ENCODE measurements around the gene ZC3H15.
"Not testable (repeated sequence)": the region's sequence is repeated elsewhere in the genome, so short reads cannot be mapped to it uniquely, and the experiment has no call there.

Gene ZC3H15

DNA sequence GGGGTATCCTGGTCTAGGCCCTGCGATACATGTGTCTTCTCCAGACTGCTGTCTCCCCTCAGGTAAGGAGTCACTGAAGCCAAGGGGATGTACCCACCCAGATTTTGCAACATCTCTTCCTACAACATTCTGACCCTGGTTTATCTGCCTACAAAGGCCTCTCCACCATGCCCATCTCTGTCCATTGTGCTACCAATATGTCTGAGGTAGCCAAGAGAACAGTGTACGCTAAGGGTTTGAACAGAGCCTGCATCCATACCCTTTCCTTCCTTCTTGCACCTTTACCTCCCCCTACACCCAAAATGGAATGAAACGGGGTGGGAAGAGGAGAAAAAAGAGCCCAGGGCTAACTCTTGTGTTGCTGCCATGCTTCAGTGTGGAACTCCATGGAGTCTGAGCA is 11.9 kb downstream of the ZC3H15 start:
- no peak for DNase-seq

DNA sequence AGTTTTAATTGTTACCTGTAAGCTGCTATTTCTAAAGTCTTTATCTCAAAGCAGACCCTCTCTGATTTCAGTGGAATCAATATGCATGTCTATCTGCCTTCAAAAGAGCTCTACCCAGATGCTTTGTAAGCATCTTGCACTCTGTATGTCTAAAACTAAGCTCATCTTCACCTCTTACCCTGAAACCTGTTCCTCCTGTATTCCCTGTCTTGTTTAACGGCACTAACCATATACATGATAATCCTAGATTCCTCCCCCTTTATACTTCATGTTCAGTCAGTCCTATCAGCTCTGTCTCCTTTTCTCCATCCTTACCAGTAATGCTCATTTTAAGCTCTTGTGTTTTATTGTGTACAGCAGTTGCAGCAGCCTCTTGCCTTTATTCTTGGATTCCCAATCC is 12.8 kb downstream of the ZC3H15 start:
- no peak for DNase-seq

DNA sequence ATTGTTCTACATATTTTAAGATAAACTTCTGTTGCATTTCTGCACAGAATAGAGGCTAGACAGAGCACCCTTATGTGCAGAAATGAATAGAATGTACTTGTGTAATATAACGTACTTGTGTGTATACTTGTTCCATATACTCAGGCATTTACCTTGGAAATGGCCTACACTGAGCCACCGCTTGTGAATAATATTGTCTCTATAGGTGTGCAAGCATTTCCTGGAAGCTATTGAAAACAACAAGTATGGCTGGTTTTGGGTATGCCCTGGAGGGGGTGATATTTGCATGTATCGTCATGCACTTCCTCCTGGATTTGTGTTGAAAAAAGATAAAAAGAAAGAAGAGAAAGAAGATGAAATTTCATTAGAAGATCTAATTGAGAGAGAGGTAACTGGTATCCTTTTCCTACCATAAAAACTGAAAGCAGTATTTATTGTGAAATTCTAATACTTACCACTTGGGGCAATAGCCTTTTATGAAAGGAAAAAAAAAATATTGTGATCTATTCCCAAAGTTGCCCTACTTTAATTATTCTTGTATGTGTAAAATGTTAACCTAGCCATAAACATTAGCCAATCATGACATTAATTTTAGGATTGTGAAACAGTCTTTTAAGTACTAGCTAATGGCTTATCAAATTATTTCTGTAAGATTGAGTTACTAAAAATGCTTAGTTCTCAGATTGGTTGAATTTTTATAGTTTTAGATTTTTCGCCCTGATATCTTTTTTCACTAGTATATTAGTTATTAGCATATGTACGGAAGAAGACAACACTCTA is 18.0 kb downstream of the ZC3H15 start:
- peak; percentile 11 for DNase-seq

DNA sequence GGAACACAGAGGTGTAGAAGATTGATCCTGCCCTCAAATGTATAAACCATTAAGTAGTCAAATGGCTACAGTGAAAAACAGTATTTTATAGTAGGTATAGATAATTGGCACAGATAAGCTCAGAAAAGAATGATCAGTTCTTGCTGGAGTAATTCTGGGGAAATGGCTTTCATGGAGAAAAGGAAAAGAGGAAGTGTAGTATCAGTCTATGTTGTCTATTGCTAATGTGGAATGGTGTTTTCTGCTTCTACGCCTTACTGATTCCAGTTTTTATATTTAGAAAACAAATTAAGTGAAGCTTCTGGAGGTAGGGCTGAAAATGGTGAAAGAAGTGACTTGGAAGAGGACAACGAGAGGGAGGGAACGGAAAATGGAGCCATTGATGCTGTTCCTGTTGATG is 22.2 kb downstream of the ZC3H15 start:
- DNase-seq: no peak

DNA sequence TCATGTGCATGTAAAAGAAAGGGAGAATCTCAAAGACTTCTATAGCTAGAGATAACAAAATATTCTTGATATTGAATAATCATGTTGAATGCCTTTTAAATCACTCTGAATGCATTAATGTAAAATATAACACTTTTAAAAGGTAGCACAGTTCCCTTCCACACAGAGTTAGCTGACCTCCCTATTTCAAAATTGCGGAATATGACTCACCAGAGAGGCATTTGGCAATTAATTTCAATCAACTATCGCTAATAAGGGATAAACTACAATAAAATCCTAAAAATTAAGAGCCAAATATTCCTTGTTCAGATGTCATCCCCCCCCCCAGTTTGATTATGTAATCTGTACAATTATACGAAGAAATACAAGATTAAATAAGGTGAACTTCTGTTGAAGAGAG is 29.3 kb downstream of the ZC3H15 start:
- no peak for DNase-seq

DNA sequence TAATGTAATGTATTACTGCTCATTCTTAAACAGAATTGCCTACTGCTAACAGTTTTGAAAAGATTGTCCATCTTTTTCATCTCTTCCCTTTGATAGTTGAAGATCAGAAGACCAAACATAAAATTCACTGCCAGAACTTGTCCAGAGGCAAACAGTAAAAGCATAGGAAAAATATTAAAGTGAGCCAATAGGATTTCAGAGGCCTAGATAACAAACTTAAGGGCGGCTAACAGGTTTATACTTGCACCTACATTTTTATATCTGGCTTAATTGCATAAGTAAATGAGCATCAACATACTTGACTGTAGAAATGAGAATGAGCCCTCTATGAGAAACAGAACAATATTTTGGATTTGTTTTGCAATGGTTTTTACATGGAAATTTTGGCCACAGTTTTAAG is 30.3 kb downstream of the ZC3H15 start:
- DNase-seq: no peak

DNA sequence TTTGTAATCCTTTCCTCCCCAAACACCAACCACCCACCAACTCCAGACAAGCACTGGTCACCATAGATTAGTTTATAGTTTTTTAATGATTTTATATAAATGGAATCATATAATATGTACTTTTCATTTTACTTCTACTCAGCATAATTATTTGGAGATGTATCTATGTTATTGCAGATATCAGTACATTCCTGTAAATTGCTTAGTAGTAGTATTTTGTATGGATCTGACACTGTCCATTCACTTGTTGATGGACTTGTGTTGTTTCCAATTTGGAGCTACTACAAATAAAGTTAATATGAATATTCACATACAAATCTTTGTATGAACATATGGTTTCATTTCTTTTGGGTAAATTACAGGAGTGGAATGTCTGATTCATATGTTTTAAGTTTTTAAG is 31.0 kb downstream of the ZC3H15 start:
- DNase-seq: no peak

DNA sequence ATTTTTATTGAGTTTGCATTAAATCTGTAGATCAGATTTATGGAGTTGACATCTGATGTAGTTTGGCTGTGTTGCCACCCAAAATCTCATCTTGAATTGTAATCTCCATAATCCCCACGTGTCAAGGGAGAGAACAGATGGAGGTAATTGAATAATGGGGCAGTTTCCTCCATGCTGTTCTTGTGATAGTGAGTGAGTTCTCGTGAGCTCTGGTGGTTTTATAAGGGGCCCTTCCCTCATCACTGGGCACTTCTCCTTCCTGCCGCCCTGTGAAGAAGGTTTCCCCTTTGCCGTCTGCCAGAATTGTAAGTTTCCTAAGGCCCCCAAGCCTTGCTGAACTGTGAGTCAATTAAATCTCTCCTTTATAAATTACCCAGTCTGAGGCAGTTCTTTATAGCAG is 32.2 kb downstream of the ZC3H15 start:
- no peak for DNase-seq

DNA sequence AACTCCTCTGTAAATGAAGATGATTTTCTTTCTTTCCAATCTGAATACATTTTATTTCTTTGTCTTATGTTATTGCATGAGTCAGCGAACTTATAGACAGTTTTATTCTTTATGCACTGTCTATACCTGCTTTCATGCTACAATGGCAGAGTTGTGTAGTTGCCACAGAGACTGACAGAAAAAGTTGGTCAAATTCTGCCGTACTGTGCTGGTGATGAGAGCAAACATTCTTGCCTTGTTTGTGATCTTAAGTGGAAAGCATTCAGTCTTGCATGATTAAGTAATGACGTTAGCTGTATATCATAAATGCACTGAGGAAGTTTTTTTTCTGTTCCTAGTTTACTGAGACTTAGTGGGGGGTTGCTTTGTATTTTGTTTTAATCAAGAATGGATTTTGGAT is 32.9 kb downstream of the ZC3H15 start:
- DNase-seq: no peak

DNA sequence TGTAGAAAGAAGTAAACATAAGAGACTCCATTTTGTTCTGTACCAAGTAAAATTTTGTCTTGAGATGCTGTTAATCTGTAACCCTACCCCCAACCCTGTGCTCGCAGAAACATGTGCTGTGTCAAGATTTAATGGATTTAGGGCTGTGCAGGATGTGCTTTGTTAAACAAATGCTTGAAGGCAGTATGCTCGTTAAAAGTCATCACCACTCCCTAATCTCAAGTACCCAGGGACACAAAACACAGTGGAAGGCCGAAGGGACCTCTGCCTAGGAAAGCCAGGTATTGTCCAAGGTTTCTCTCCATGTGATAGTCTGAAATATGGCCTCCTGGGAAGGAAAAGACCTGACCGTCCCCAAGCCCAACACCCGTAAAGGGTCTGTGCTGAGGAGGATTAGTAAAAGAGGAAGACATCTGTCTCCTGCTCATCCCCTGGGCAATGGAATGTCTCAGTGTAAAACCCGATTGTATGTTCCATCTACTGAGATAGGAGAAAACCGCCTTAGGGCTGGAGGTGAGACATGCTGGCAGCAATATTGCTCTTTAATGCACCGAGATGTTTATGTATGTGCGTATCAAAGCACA is 35.6 kb downstream of the ZC3H15 start:
- not testable (repeated sequence) for DNase-seq

DNA sequence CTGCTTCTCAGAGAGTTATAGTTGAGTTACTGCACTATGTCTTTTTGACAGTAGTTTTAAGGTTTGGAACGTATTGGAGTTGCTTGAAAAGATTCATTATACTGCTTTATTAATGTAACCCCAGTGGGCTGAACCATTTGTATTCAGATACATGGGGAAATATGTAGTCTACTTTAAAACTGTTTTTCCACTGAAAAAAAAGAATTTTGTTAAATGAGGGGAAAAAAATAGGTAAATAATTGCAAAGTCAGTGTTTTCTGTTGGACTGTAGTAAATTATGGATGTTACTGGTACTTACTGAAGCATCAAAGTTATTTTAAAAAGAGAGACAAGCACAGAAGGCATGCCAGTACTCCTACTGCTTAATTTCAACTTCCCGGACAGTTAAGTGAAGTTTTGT is 36.4 kb downstream of the ZC3H15 start:
- no peak for DNase-seq

DNA sequence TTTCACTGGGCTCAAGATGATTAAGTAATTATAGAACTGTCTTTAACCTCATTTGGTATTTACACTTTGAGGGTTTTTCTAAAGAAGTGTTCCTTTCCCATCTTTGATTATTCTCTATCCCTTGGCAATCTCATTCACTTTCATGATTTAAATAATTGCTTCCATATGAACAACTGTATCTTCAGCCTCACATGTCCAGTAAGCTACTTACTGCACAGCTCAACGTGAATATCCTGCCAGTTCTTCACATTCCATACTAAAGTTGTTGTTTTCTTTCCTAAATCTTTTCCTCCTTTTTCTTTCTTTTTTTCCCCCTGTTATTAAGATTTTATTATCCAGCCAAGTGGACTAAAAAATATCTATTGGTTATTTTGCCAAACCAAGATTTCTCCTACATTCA is 37.7 kb downstream of the ZC3H15 start:
- DNase-seq: no peak

DNA sequence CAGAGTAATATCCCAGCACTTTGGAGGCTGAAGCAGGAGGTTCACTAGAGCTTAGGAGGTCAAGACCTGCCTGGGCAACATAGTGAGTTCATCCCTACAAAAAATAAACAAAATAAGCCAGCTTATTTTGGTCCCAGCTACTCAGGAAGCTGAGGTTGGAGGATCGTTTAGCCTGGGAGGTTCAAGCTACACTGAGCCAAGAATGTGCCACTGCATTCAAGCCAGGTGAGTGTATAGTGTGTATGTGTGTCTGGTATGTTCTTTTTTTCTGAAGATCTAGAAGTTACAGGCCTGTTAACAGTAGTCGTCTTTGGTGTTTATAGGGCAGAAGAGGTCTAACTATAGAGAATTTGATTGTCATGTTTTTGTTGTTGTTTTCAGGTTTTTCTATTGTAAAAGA is 40.2 kb downstream of the ZC3H15 start:
- no peak for DNase-seq

DNA sequence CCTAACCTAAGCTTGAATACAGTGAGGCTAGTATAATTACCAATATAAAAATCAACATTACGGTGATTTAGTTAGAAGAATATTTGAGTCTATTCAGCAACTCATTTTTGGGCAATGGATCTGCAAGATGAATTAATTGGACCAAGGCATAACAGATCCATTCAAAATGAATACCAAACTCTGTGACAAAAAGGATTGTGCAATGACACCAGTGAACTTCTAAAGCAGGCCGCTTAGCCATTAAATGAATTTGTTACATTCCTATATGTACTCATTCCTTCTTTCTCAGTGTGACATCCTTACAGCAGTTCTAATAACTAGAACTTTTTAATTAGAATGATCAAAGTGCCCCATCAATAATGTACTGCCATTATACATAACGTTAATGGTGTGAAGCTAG is 44.3 kb downstream of the ZC3H15 start:
- DNase-seq: no peak

DNA sequence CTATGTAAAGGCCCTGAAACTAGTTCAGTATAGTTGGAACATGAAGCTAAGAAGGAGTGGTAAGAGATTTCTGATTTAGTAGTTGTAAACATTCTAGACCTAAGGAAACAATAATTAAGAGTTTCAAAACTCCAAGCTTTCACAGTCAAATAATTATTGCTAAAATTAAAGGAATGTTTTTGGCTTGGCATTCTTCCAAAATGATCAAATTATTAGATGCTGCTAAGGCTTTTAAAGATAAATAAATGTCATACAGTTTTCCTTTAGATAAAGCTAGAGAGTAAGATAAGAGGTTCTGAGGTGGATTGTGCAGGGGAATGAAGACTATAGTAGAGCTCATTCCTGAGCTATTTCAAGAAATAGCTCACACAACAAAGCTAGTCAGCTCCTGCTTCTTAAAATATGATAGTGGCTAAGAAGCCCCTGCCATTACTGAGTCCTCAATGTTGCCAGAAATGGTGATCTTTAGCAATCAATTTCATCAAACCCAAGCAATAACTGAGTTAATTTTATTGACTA is 45.3 kb downstream of the ZC3H15 start:
- no peak for DNase-seq

DNA sequence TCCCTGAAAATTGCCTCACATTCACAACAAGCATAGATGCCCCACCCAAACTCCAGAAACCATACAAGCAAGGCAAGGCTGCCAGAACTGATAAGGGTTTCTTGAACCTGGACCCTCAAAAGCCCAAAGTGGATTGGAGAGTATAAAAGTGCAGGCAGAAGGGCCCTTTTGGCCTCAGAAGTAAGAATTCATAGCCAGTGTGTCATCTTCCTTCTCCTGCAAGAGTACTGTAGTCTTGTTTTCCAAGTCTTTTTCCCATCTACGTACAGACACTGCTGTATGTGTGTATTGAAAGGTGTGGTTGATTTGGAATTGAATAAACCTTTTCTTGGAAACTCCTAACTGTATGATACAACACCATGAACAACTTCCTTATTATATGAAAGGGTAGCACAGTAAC is 46.8 kb downstream of the ZC3H15 start:
- DNase-seq: no peak

DNA sequence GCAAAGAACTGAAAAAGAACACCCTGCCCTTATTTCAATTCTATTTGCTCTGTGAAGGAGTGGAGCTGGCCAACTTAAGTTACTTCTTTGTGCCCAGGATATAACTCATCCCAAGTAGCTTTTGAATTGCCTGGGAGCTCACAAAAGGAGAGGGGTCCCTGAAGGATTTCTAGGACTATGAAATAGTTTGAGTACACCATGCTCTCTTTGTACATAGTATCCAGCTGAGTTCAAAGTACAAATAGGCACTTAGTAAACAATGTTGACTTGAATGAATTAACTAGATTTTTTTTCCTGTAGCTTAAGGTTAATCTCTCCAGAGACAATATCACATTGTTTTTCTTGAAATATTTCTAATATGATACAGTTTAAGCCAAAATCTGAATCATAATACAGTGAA is 47.7 kb downstream of the ZC3H15 start:
- DNase-seq: no peak

DNA sequence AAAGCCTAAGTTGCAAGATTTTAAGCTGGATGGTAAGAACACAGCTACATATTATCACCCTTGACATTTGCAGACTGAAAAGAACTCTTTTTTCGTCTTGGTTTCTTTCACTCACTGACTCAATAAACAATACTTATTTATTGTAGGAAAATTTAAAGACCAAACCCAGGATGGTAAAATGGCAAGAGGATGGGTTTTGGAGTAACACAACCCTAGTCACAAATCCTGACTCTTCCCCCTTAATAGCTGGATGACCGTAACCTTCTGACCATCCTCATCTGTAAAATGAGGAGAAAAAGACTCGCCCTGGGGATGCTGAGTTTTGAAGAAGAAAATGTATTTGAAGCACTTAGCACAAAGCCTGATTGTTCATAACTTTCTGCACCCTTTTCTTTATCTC is 48.3 kb downstream of the ZC3H15 start:
- DNase-seq: no peak

DNA sequence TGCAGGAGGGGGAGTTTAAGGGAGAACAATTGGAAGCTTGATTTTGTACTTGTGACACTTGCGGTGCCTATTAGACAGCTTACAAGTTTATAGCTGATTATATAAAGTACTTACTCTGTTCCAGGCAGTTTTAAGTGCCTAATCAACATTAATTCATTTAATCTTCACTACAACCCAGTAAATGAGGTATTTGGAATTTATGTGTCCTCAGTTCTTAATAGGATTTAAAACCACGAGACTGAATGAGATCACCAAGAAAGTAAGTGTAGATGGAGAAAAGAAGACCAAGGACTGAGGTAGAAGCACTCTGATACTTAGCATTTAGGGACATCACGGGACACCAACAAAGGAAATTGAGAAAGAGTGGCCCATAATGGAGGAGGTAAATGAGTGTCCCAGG is 49.8 kb downstream of the ZC3H15 start:
- no peak for DNase-seq

DNA sequence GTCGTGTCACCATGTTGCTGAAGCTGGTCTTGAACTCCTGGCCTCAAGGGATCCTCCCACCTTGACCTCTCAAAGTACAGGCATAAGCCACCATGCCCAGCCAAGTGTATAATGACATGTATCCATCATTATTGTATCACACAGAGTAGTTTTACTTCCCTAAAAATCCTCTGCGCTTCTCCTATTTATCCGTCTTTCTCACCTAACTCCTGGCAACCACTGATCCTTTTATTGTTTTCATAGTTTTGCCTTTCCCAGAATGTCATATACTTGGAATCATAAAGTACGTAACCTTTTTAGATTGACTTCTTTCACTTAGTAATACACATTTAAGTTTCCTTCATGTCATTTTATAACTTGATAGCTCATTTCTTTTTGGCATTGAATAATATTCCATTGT is 51.0 kb downstream of the ZC3H15 start:
- DNase-seq: peak; percentile 9

DNA sequence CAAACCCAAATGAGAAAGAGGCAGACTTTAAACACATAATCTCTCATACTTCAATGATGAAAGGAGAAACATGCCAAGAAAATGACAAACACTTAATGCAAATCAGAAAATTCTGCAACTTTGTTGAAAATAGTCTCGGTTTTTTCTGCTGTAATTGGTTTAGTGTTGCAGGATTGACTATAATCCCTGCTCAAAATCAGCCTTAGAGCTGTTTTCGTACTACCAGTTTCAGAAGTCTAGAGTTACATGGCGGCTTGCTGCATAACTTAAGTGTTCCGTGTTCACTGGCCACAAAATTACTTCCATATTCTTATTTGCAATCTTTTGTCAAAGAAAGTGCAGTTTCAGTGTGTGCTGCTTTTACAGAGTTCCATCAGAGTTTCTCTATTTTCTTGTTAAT is 54.9 kb downstream of the ZC3H15 start:
- peak; percentile 24 for DNase-seq

DNA sequence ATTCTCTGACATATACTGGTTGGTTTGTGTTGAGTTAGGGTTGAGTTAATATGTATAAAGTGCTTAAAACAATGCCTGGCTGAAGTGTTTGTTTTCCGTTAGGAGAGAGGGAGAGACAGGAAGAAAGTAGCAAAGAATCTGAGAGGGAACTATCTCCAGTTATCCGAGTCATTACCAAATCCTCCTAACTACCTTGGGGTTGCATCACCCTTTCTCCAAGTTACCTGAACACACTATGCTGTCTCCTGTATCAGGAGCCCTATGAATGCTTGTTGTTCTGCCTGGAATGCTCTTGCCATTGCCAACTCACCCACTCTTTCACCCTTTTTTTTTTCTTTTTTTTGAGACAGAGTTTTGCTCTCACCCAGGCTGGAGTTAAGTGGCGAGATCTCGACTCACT is 55.9 kb downstream of the ZC3H15 start:
- DNase-seq: no peak

DNA sequence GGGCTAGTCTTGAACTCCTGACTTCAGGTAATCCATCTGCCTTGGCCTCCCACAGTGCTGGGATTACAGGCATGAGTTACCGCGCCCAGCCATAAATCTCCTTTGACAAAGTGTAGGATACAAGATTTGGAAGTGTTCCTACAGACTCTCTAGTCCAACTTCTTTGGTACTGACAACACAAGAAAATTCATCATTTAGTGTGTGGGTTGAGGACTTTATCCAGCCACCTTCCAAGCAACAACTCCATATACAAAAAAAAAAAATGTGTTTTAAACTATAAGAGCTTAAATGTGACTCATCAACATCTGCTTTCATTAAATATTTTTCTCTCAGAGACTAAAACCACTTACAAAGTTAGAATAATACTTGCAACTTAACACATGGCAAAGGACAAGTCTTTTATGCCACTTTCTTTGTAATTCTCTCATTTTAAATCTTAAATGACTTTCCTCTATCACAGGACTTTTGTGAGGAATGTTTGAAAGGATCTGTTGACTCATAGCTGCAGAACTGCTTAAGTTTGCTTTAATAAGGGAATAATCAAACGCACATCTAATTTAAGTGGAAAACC is 57.6 kb downstream of the ZC3H15 start:
- no peak for DNase-seq

DNA sequence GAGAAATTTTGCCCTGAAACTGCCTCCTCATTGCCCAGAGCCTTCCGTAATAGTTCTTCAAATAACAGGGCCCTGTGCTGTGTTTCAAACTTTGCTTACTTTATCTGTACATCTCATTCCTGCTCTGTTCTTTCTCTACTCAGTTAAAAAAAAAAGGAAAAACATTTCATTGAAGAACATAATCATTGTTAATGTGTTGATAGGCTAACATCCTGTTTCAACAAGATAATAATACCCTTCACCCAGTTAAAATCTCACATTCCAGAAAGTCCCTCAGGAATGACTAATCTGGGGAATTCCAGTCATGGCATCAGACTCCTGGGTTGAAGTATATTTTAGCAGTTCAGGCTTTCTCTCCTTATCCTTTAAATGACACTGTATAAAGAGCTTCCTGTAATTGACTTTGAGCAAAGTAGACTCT is 58.2 kb downstream of the ZC3H15 start:
- DNase-seq: no peak

DNA sequence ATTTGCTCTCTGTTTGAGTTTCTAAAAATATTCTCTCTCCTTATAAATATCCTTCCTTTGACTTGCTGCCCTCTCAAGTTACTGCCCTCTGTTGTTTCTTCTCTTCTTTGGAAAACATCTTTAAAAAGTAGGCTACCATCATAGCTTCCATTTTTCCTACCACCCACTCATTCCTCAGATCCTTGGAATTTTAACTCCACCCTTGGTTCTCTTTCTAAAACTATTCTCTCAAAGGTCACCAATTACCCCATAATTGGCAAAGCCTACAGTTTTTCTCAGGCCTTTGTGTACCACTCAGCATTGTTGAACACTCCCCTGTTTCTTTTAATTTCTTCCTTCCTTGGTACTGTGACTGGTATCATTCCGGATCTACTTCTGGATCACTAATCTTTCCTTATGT is 60.8 kb downstream of the ZC3H15 start:
- no peak for DNase-seq
